HepG2 (cell line): Measurements from ENCODE around the gene CDK3. TPM values are rescaled to one million over a fixed set of nuclear protein-coding genes. Genes with fewer than 3 reads are reported as not detected.

ENCODE experiments used
- ATAC-seq: fragments of 200-7000 bp; cut with Tn5 transposase; 3 replicates; pipeline ENCODE4 v1.9.1; 2020; ENCODE audit warnings: mild to moderate bottlenecking, moderate library complexity
- BruUV-seq: library from RNA; stranded (reverse); fragments of 400-500 nt; replicated peaks from 2 replicates; lab custom pipeline; 2021; lab: Mats Ljungman, UMichigan
- CTCF ChIA-PET: fragments of 300-600 bp; formaldehyde crosslinking; extraction: SDS; loops from one replicate; lab custom pipeline; 2021; ENCODE audit warnings: low total read pairs, inconsistent platforms, low intra/inter-chr PET ratio; lab: Yijun Ruan, JAX
- POLR2A ChIA-PET: fragments of 350-600 bp; sonication (Branson Sonifier 250); formaldehyde crosslinking; loops from one replicate; lab custom pipeline; 2020; ENCODE audit warnings: antibody characterized with exemption, inconsistent platforms; lab: Yijun Ruan, JAX
- DNase-seq: peaks from one replicate; pipeline ENCODE4 v3.0.0-alpha.2; 2015; ENCODE audit warnings: low spot score
- FAIRE-seq: peaks from 3 replicates; lab custom pipeline; 2011; peaks lifted over from hg19 to GRCh38; lab: Jason Lieb, UNC
- H2AFZ ChIP-seq: one replicate; pipeline ENCODE4 v1.6.1; 2011; ENCODE audit warnings: low read length, inconsistent platforms
- H3K27ac ChIP-seq: fragments of 300-600 bp; 3 replicates; pipeline ENCODE4 v1.8.0; 2011; ENCODE audit warnings: mixed run types, mild to moderate bottlenecking, mixed read lengths, low read length, inconsistent platforms; ENCODE audit not compliant: insufficient read depth; ENCODE audit errors: extremely low read length
- H3K27me3 ChIP-seq, 2 experiments: fragments of 200-600 bp in 1 of 2; 2 replicates in 1 of 2; 3 replicates in 1 of 2; pipeline versions ENCODE4 v1.6.0 to v1.8.0; 2011; ENCODE audit warnings: low read length in 2 of 2, mild to moderate bottlenecking in 2 of 2, moderate library complexity in 2 of 2, inconsistent platforms in 1 of 2; ENCODE audit not compliant: insufficient read depth in 2 of 2, control insufficient read depth in 1 of 2
- H3K36me3 ChIP-seq, 2 experiments: fragments of 200-600 bp in 1 of 2; replicated peaks in 1 of 2; 2 replicates in 1 of 2; 3 replicates in 1 of 2; pipeline versions ENCODE4 v1.5.1 to v1.8.0; 2011; ENCODE audit warnings: low read length in 2 of 2, inconsistent platforms in 1 of 2; ENCODE audit not compliant: insufficient read depth in 2 of 2, control insufficient read depth in 1 of 2
- H3K4me1 ChIP-seq: 2 replicates; pipeline ENCODE4 v1.5.1; 2012; ENCODE audit warnings: low read length, inconsistent platforms; ENCODE audit not compliant: insufficient read depth
- H3K4me2 ChIP-seq: 2 replicates; pipeline ENCODE4 v1.6.0; 2011; ENCODE audit warnings: low read depth, low read length, inconsistent platforms
- H3K4me3 ChIP-seq, 3 experiments: fragments of 200-600 bp in 1 of 3; sonication (generic), shearing (Covaris generic) in 1 of 3; replicated peaks in 1 of 3; 2 replicates each; pipeline ENCODE4 v1.5.1; 2011 to 2016; ENCODE audit warnings: low read length in 3 of 3, inconsistent platforms in 2 of 3, low read depth in 2 of 3, mild to moderate bottlenecking in 2 of 3, control low read depth in 1 of 3, mixed read lengths in 1 of 3; ENCODE audit not compliant: insufficient read depth in 1 of 3
- H3K79me2 ChIP-seq: one replicate; pipeline ENCODE4 v1.6.1; 2011; ENCODE audit warnings: low read length, inconsistent platforms; ENCODE audit not compliant: insufficient read depth
- H3K9ac ChIP-seq: 2 replicates; pipeline ENCODE4 v1.6.0; 2011; ENCODE audit warnings: mild to moderate bottlenecking, low read depth, low read length, inconsistent platforms; ENCODE audit not compliant: insufficient read depth
- H3K9me3 ChIP-seq: 2 replicates; pipeline ENCODE4 v1.5.1; 2012; ENCODE audit warnings: mild to moderate bottlenecking, low read length
- H4K20me1 ChIP-seq: 2 replicates; pipeline ENCODE4 v1.6.0; 2011; ENCODE audit warnings: inconsistent platforms, mild to moderate bottlenecking, low read length, moderate library complexity; ENCODE audit not compliant: insufficient read depth
- CREB1 ChIP-seq, 2 experiments: fragments of 450-650 bp in 1 of 2; IDR thresholded peaks; 2 replicates each; pipeline ENCODE4 v1.6.1; 2016 to 2017; ENCODE audit warnings: control low read depth in 1 of 2, mild to moderate bottlenecking in 1 of 2, missing compliant biosample characterization in 1 of 2, missing genetic modification characterization in 1 of 2
- HOXA7 ChIP-seq: sonication (generic); formaldehyde crosslinking; IDR thresholded peaks from 2 replicates; pipeline ENCODE4 v1.8.1; 2022; ENCODE audit warnings: mild to moderate bottlenecking, missing genetic modification reagents, moderate library complexity
- KLF15 ChIP-seq: sonication (generic); formaldehyde crosslinking; IDR thresholded peaks from 2 replicates; pipeline ENCODE4 v1.8.1; 2023; ENCODE audit warnings: borderline replicate concordance, mild to moderate bottlenecking, inconsistent platforms, missing genetic modification reagents, mixed read lengths
- MATR3 ChIP-seq: sonication (generic); formaldehyde crosslinking; IDR thresholded peaks from 2 replicates; pipeline ENCODE4 v1.4.0; 2020; ENCODE audit warnings: missing genetic modification reagents
- MED8 ChIP-seq: sonication (generic); formaldehyde crosslinking; IDR thresholded peaks from 2 replicates; pipeline ENCODE4 v1.8.1; 2023; ENCODE audit warnings: mild to moderate bottlenecking, missing genetic modification reagents; ENCODE audit not compliant: insufficient replicate concordance
- SAFB2 ChIP-seq: sonication (generic); formaldehyde crosslinking; IDR thresholded peaks from 2 replicates; pipeline ENCODE4 v1.5.1; 2020; ENCODE audit warnings: missing genetic modification reagents, low read depth, mild to moderate bottlenecking, borderline replicate concordance
- SRSF9 ChIP-seq: fragments of 200-400 bp; formaldehyde crosslinking; IDR thresholded peaks from 2 replicates; pipeline ENCODE4 v1.6.1; 2018; ENCODE audit warnings: borderline replicate concordance, mild to moderate bottlenecking, low read depth, low read length; ENCODE audit not compliant: insufficient read depth, poor library complexity, severe bottlenecking
- TAF15 ChIP-seq: fragments of 200-400 bp; formaldehyde crosslinking; IDR thresholded peaks from one replicate; pipeline ENCODE4 v1.6.1; 2018; ENCODE audit warnings: mild to moderate bottlenecking, low read depth, low read length; ENCODE audit not compliant: poor library complexity, severe bottlenecking
- YY1 ChIP-seq: IDR thresholded peaks from 2 replicates; pipeline ENCODE4 v1.6.1; 2011; ENCODE audit warnings: low read length, low read depth, moderate library complexity, mild to moderate bottlenecking; ENCODE audit not compliant: insufficient read depth, insufficient replicate concordance
- ZNF350 ChIP-seq: sonication (generic); formaldehyde crosslinking; IDR thresholded peaks from 2 replicates; pipeline ENCODE4 v1.4.0; 2020; ENCODE audit warnings: mild to moderate bottlenecking, low read depth, missing genetic modification reagents, borderline replicate concordance
- ZNF883 ChIP-seq: sonication (generic); formaldehyde crosslinking; IDR thresholded peaks from 2 replicates; pipeline ENCODE4 v1.5.1; 2020; ENCODE audit warnings: mild to moderate bottlenecking, missing genetic modification reagents; ENCODE audit errors: not compliant biosample characterization
- ZZZ3 ChIP-seq: sonication (generic); formaldehyde crosslinking; IDR thresholded peaks from 2 replicates; pipeline ENCODE4 v1.4.0; 2020; ENCODE audit warnings: missing genetic modification reagents, mild to moderate bottlenecking, borderline replicate concordance
- WGBS: methylation state at CpG from one replicate; pipeline ENCODE4 v1.1.6; 2017; ENCODE audit warnings: low lambda C conversion rate; 5-methylcytosine and 5-hydroxymethylcytosine counted together
- in situ Hi-C: cut with HindIII; loops from 2 replicates; pipeline ENCODE4 v1.10.0; 2017; ENCODE audit warnings: low pct_unique_long_range_greater_than_20kb; ENCODE audit not compliant: extremely low pct_ligation_motif_present
- intact Hi-C: fragments of 100-400 bp; cut with micrococcal nuclease; formaldehyde crosslinking; loops from one replicate; pipeline ENCODE4 v1.10.0; 2022; ENCODE audit not compliant: unreplicated experiment
- polyA plus RNA-seq, 8 experiments: library from polyadenylated mRNA; depleted of rRNA in 3 of 8; stranded (reverse) in 7 of 8; unstranded in 1 of 8; fragments of >200 nt; fragmentation: Illumina TruSeq in 4 of 8; extraction: Trizol in 4 of 8; gene quantifications; 2 replicates each; pipeline versions ENCODE4 v1.2.1 to v1.2.3, GENCODE V29; 2011 to 2016; ENCODE audit warnings: low read depth in 4 of 8, missing spikeins in 1 of 8, mixed read lengths in 1 of 8; ENCODE audit not compliant: insufficient read depth in 1 of 8
- total RNA-seq, 5 experiments: library from RNA; depleted of rRNA; stranded (reverse); fragments of >200 nt; fragmentation: Illumina TruSeq; extraction: Trizol; gene quantifications; 2 replicates each; pipeline ENCODE4 v1.2.3, GENCODE V29; 2016; ENCODE audit warnings: low read depth in 1 of 5
- TF ChIP-seq, protein P1 (sequence below): sonication (generic); formaldehyde crosslinking; IDR thresholded peaks from 2 replicates; pipeline ENCODE4 v1.5.0; 2020; ENCODE audit warnings: missing genetic modification reagents
- TF ChIP-seq, protein P2 (sequence below): sonication (generic); formaldehyde crosslinking; IDR thresholded peaks from 2 replicates; pipeline ENCODE4 v1.4.0; 2020; ENCODE audit warnings: missing genetic modification reagents, mild to moderate bottlenecking, borderline replicate concordance
- TF ChIP-seq, protein P3 (sequence below): sonication (generic); formaldehyde crosslinking; IDR thresholded peaks from 2 replicates; pipeline ENCODE4 v1.8.1; 2023; ENCODE audit warnings: missing genetic modification reagents, mild to moderate bottlenecking, borderline replicate concordance
- TF ChIP-seq, protein P4 (sequence below): sonication (generic); formaldehyde crosslinking; IDR thresholded peaks from 2 replicates; pipeline ENCODE4 v1.8.0; 2023; ENCODE audit warnings: mild to moderate bottlenecking, missing genetic modification reagents

CDK3 gene
- total and polyA plus RNA-seq, 2 of the 13 experiments (the other 11 are each of a cell fraction or from before 2014, with no cell fraction given) = 5.8 to 11.4 TPM

DNA sequence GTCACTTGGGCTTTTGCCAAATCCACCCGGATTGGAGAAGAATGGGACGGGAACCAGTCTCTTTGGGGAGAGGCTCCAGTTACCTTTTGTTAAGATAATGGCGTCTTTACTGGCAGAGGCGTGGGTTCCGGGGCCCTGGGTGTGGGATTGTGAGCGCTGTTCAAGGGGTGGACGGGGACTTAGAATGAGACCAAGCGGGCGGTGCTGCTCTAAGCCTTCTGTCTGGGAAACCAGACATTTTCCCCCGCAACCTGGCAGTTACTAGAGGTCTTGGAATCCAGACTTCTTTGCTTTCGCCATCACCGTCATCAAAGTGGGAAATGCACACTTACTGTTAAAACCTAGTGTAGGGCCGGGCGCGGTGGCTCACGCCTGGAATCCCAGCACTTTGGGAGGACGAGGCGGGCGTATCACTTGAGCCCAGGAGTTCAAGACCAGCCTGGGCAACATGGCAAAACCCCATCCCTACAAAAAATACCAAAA is 20.9 kb upstream of the CDK3 start:
- H3K4me3 ChIP-seq = peak overlapping the region; percentile 74 to 98 (median 93)
- peaks cover 3% of the 10 kb centered on the region; the same call in 1 of the 2 replicates for H4K20me1 ChIP-seq
- CTCF ChIA-PET = interaction anchor here (1.4 kb wide), 1 partner anchor 26 kb away, joined by 4 read pairs; no protein-coding TSS in a partner anchor
- FAIRE-seq = no peak
- intact Hi-C loops = loop anchor here (1.0 to 2.0 kb wide), 3 partner anchors 14 to 75 kb away; partner anchors contain the start of gene MRPL38
- ATAC-seq = peak; percentile 53
- TSS peak; percentile 76 for BruUV-seq
- in situ Hi-C loops = no loop called here
- no peak overlapping the region for H2AFZ ChIP-seq
- no peak for DNase-seq
- no peaks in the 10 kb centered on the region; a peak in 1 of 5 replicates for H3K36me3 ChIP-seq
- H3K4me2 ChIP-seq = peak overlapping the region; percentile 87
- H3K9me3 ChIP-seq = no peaks in the 10 kb centered on the region
- WGBS = 1% methylated on average over 12 of the region's 19 CpGs
- POLR2A ChIA-PET = interaction anchor here (1.0 to 11.5 kb wide), 3 partner anchors 19 to 103 kb away, joined by 3 to 481 read pairs (median 4); partner anchors contain the start of gene CDK3
- no peaks in the 10 kb centered on the region; a peak in 1 of 5 replicates for H3K27me3 ChIP-seq
- H3K4me1 ChIP-seq = peaks cover 80% of the 10 kb centered on the region
- peak overlapping the region; percentile 99 for H3K27ac ChIP-seq
- peaks cover 38% of the 10 kb centered on the region for H3K79me2 ChIP-seq
- peak overlapping the region; percentile 91 for H3K9ac ChIP-seq
- peak; percentile 84 for TF ChIP-seq YY1
- TF ChIP-seq, protein P1, sequence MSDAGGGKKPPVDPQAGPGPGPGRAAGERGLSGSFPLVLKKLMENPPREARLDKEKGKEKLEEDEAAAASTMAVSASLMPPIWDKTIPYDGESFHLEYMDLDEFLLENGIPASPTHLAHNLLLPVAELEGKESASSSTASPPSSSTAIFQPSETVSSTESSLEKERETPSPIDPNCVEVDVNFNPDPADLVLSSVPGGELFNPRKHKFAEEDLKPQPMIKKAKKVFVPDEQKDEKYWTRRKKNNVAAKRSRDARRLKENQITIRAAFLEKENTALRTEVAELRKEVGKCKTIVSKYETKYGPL (CRISPR knock-in tag) = 0 out of 2 replicates have a peak, but pooled peaks have one; percentile 3
- no peak for TF ChIP-seq MATR3 (CRISPR knock-in tag)
- no peak for TF ChIP-seq TAF15
- no peak for TF ChIP-seq SAFB2 (CRISPR knock-in tag)
- TF ChIP-seq ZNF883 (CRISPR knock-in tag) = peak; percentile 45
- peak; percentile 9; the same call in 1 of the 2 replicates for TF ChIP-seq ZNF350
- peak; percentile 6; the same call in 1 of the 2 replicates for TF ChIP-seq ZZZ3 (CRISPR knock-in tag)
- TF ChIP-seq SRSF9 = no peak
- TF ChIP-seq KLF15 = no peak
- no peak for TF ChIP-seq CREB1 (IDR thresholded peaks at IDR 0.05)
- no peak for TF ChIP-seq CREB1 (CRISPR knock-in tag; IDR thresholded peaks at IDR 0.05)
- TF ChIP-seq, protein P2, sequence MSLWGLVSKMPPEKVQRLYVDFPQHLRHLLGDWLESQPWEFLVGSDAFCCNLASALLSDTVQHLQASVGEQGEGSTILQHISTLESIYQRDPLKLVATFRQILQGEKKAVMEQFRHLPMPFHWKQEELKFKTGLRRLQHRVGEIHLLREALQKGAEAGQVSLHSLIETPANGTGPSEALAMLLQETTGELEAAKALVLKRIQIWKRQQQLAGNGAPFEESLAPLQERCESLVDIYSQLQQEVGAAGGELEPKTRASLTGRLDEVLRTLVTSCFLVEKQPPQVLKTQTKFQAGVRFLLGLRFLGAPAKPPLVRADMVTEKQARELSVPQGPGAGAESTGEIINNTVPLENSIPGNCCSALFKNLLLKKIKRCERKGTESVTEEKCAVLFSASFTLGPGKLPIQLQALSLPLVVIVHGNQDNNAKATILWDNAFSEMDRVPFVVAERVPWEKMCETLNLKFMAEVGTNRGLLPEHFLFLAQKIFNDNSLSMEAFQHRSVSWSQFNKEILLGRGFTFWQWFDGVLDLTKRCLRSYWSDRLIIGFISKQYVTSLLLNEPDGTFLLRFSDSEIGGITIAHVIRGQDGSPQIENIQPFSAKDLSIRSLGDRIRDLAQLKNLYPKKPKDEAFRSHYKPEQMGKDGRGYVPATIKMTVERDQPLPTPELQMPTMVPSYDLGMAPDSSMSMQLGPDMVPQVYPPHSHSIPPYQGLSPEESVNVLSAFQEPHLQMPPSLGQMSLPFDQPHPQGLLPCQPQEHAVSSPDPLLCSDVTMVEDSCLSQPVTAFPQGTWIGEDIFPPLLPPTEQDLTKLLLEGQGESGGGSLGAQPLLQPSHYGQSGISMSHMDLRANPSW (CRISPR knock-in tag) = no peak
- no peak for TF ChIP-seq MED8 (CRISPR knock-in tag)
- TF ChIP-seq, protein P3, sequence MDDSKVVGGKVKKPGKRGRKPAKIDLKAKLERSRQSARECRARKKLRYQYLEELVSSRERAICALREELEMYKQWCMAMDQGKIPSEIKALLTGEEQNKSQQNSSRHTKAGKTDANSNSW (CRISPR knock-in tag) = no peak; the same call in 1 of the 2 replicates
- TF ChIP-seq HOXA7 = no peak
- TF ChIP-seq, protein P4, sequence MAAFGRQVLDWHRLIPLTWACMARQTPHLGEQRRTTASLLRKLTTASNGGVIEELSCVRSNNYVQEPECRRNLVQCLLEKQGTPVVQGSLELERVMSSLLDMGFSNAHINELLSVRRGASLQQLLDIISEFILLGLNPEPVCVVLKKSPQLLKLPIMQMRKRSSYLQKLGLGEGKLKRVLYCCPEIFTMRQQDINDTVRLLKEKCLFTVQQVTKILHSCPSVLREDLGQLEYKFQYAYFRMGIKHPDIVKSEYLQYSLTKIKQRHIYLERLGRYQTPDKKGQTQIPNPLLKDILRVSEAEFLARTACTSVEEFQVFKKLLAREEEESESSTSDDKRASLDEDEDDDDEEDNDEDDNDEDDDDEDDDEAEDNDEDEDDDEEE (CRISPR knock-in tag) = no peak
